COLO829 (cell line): ENCODE results near the gene FAM114A1.
"Not testable (repeated sequence)": the region's sequence is repeated elsewhere in the genome, so short reads cannot be mapped to it uniquely, and the experiment has no call there.

Experiments
- DNase-seq: peaks from one replicate; pipeline ENCODE4 v3.0.0; 2012; ENCODE audit warnings: low spot score

The FAM114A1 gene

DNA sequence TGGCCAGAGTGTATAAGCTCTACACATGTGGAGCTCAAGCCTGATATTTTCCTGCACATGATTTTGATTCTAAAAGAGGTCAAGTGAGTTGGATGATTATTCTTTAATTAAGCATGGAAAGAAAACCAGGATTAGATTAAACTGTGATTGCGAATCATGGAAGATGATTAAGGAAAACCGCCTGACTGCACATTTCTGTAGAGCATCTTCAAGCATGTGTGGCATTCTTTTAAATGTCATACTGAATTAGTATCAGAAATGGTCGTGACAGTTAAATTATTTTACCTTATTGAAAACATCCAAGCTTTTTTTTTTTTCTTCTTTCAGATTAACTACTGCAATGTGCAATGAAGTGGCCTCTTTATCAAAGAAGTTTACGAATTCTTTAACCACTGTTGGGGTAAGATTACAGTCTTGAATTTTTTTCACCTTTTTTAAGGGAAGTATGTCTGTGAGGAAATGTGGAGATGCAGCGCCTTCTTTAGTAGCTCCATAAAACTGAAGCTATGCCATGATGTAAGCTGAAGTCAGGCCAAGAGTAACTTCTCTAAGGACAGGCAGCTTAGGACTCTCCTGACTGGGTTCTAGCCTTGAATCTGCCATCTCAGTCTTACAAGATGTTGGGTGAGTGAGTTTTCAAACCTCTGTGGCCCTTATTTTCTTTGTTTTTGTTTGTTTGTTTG, 67.9 kb downstream of the FAM114A1 start:
- DNase-seq = no peak

DNA sequence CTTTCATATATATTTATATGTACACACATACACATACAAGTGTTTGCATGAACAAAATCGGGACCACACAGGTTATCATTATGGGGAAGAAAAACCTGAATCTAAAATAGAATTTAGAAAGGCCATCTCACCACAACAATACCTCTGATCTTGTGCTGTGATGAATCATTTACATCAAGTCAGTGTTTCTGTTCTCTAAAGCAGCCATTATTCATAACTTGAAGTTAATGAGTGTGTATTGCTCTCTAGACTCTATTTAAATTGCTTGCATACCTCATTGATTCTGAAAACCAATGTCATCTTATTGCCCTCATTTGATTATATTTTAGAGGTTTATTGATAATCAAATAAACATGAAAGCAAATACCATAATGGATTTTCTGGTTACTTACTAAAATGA, 71.6 kb downstream of the FAM114A1 start:
- no peak for DNase-seq

DNA sequence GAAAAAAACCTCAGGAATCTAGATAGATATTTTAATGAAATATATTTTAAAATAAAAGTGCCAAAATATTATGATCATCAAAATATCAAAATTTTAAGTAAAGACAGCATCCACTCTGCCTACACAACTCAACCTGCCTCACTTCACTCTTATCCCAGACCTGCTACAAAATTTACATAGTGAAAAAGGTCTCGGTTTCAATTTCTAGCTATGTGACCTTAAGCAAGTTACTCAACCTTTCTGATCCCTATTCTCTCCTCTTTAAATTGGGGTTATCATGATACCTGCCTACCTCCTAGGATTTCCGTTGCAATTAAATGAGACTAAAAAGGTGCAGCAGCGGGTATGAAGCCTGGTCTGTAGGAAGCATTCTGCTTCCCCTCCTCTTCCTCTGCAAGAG, 72.9 kb downstream of the FAM114A1 start:
- no peak for DNase-seq

DNA sequence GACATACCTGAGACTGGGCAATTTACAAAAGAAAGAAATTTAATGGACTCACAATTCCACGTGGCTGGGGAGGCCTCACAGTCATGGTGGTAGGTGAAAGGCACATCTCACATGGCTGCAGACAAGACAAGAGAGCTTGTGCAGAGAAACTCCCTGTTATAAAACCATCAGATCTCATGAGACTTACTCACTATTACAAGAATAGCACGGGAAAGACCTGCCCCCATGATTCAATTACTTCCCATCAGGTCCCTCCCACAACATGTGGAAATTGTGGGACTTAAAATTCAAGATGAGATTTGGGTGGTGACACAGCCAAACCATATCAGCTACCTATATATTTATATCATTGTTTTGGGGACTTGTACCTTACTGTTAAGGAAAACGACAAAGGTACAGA, 74.3 kb downstream of the FAM114A1 start:
- not testable (repeated sequence) for DNase-seq

DNA sequence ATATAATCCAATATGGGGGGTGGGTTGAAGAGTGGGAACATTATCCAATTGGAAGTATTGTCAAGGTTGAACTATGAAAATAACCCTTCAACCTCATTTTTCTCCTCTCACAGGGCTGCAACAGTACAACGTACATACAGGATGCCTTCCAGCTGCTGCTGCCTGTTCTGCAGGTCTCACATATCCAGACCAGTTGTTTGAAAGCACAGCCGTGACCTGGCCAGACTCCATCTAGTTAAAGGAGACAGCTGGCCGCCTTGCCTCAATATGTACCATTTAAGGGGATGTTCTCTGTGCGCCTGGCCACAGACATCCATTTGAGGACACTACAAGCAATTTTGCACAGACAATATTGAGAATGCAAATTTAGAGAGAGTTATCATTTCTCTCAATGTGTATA, 75.7 kb downstream of the FAM114A1 start:
- DNase-seq = no peak

DNA sequence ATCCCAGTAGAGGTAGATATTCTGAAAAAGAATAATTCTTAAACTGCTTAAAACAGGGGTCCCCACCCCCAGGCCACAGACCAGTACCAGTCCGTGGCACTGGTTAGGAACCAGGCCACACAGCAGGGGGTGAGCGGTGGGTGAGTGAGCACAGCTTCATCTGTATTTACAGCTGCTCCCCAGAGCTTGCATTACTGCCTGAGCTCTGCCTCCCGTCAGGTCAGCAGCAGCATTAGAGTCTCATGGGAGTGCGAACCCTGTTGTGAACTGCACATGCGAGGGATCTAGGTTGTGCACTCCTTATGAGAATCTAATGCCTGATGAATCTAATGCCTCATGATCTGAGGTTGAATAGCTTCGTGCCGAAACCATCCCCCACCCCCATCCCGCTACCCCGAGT, 76.8 kb downstream of the FAM114A1 start:
- no peak for DNase-seq

DNA sequence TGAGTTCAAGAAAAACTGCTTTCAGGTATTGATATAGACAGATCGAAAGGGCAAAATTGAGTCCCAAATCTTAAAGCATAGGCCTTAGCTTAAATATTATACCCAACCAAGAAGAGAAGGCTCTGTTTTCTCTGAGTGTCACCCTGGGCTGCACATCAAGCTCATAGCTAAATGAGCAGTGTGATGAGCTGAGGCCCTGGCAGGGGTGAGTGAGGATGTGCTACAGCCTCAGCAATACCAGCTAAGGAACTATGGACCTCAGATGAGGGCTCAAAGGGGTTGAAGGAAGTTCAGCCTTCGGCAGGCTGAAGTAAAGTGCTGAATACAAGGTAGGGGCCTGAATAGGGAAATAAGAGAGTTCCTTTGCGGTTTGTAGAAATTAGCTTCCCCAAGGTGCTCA, 79.3 kb downstream of the FAM114A1 start:
- no peak for DNase-seq

DNA sequence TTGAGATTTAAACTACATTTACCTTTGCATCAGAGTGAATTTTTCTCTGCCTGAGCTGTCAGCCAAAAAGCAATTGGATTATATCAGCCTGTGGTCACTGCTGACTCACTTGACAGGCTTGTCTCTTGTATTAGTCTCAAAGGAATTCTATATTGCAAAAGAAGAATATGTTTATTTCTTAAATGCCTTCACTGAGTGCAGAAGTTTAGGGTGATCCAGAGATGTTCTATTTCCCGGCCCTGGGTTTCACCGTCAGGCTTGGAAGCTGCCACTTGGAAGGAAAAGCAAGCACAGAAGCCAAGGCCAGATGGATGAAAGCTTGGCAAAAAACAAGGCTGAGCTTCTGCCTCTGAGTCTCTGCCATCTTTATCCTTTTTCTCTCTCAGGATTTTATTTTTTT, 80.9 kb downstream of the FAM114A1 start:
- peak; percentile 1 for DNase-seq

DNA sequence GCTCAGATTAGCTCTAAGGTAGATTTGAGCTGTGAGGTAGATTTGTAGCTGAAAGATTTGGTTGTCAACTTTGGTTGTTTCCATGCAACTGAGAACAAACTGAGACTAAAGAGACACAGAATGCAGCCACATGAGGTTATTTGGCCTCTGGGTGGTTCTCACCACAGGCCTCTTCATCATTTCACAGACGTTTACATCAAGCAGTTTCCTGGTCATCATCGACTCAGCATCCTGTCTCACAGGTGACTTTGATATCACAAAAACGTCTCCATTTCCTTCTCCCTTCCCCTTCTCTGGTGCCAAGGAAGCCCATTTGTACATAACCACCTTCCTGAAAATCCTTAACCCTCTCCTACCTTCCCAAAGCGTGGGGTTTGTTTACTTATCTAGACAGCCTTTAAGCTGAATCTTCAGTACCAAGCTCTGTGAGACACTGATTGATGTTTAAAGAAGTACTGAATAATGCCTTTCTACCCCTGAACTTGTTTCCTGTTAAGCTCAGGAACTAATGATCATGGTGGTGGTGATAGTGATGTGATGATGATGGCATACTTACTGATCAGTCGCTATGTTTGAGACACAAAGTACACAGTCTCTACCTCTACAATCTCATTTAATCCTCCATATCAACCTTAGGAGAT, 81.9 kb downstream of the FAM114A1 start:
- no peak for DNase-seq

DNA sequence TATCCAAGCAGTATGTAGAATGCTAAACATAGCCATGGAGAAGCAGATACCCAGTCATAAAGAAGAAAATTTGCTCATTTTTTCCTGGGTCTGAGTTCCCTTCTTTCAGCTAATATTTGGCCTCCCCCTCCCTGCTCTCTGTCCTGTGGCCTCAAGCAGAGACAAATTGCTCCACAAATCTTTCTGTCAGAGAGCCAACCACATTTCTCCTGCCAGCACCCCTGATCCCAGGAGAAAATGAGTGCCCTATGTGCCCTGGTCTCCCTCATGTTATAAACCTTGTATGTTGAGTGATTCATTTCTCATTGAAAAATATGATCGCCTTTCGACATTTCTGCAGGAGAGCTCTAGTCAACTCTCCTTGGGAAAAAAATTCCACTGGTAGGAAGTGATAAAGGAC, 82.6 kb downstream of the FAM114A1 start:
- DNase-seq = no peak

DNA sequence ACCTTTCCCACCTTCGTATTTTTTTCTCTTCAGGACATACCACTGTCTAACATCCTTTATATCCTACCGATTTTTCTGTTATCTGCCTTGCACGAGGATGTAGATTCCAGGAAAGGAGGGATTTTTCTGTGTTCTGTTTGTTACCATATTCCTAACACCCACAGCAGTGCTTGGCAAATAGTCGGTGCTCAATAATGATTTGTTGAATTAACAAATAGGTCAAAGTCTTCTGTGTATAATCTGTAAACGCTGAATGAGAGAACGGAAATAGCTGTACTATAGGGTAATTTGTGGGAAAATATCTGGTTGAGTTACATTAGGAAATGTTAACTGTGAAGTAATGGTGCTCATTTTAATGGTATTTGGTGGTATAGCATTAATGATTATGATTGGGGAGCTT, 83.1 kb downstream of the FAM114A1 start:
- no peak for DNase-seq

DNA sequence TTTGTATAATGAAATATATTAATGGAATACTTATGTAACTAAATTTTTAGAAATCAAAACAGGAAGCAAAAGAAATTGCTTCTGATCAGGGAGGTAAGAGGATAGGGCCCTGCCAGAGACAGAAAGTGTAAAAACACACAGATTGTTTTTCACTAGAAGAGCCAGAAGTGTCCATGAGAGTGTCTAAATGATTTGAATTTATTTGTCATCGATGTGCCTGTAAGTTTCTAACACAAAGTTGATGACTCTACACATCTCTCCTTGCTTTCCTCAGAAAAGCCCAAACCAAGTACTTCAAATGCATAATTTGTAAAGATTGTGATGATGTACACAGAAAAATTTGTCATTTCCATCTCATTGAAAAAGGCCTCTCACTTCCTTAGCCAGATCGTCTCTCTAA, 84.0 kb downstream of the FAM114A1 start:
- no peak for DNase-seq

DNA sequence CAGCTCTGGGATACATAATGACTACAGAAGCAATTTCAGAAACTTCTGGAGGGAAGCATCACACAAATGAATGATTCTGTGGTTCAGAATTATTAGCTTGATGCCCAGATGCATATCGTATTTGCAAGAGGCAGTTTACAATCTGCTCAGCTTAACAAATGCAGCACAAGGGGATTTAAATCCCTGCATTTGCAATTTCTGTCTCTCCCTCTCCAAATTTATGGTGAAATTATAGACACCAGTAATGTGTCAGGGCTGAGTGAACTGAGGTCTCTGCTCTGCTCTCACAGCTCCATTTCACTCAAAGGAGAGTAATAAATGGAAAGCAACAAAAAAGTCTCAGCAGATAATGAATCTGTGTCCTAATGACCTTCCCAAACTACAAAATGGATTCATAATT, 84.4 kb downstream of the FAM114A1 start:
- no peak for DNase-seq

DNA sequence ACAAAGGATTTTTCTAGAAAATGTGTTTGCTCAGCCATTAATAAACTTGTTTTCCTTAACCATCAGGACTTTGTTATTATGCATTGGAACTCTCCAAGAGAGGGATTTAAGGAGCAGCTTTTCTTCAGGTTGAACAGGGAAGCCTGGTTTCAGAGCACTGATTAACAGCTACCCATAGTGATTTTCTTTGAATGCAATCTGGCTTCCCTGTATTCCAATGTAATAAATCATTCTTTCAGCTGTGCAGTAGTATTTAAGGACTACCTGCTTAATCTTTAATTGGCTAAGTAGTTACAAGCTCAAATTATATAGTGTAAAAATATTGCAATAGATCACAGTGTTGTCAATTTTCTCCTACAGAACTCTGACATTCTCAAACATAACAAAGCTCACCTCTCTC, 87.1 kb downstream of the FAM114A1 start:
- no peak for DNase-seq

DNA sequence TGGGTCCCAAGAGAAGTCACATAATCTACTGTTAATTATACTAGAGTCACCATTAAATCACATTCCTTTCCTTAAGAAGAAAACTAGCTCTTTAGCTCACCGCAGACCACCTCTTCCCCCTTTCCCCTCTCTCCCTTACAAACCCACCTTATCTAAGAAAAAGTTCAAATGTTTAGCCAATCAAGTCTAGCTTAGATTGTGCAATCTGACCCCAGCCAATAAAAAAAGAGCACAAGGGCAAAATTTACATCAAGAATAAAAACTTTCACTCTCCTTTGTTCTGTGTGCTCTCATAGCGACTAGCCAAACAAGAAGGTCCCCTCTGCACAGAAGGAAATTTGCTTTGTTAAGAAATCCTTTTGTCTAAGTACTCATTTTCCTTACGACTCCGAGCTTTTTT, 88.4 kb downstream of the FAM114A1 start:
- DNase-seq = no peak

DNA sequence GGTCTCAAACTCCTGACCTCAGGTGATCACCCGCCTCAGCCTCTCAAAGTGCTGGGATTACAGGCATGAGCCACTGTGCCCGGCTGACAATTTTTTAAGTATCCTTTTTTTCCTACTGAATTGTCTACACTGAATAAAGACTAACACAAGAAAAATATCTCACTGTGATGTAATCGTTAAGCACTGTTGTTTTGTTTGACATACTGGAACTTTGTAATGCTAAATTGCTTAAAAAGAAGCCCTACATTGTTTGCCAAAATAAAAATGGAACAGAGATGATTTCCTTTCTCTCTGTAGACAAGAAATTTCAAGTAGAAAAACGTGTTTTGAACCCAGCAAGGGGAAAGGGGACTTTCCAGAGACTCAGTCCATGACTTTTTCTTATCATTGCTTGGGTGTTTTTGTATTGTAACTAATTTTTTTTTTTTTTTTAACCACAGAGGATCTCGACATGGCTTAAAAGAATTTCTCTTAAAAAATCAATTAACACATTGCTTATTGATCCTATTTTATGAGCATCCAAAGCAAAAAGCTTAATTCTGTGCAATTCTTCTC, 89.7 kb downstream of the FAM114A1 start:
- DNase-seq = no peak

DNA sequence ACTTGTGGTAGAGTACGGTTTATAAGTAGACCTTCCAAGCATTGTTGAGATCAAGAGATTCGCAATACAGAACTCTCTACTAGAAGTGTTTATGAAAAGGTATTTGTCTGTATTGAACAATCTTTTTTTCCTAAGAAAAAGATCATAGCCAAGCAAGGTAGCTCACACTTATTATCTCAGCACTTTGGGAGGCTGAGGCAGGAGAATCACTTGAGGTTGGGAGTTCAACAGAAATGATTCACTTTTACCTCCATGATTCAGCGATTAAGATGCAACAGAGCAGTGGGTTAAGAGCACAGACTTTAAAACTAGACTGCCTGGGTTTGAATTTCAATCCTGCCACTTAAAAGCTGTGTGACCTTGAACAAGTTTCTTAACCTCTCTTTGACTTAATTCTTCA, 90.3 kb downstream of the FAM114A1 start:
- DNase-seq = no peak

DNA sequence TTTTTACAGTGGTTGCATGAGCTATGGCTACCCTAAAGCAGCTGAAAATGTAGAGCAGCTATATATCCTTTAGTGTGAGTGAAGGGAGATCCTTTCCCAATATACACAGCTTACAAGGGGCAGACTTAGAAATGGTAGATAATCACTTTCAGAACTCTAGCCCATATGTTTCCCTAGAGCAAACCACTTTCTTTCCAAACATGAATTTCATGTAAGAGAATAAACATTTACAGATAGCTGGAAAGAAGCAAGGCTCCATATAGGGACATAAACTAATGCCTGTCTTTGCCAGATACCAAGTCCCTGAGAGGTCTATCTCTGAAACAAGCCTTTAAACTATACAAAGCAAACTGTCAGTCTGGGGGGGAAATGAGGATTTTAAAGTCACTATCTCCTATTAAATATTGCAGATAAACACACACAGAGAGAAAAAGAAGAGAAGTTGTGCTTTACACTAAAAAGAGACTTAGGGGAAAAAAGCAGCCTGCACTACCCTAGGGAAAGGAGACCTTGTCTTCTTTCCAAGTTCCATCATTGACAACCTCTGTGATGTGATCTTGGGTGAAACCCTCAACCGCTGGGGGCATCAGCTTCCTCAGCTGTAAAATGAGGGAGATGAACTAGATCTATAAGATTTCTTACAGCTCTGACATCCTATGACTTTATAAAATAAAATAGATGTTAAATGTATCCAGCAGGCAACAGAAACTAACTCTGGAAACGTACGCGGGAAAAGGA, 91.0 kb downstream of the FAM114A1 start:
- DNase-seq = no peak

DNA sequence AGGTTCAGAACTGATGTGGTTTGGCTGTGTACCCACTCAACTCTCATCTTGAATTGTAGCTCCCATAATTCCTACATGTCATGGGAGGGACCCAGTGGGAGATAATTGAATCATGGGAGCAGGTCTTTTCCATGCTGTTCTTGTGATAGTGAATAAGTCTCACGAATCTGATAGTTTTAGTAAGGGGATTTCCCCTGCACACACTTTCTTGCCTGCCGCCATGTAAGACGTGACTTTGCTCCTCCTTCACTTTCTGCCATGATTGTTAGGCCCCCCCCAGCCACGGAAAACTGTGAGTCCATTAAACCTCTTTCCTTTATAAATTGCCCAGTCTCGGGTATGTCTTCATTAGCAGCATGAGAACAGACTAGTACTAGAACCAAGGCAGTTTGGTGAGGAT, 91.6 kb downstream of the FAM114A1 start:
- DNase-seq = not testable (repeated sequence)

DNA sequence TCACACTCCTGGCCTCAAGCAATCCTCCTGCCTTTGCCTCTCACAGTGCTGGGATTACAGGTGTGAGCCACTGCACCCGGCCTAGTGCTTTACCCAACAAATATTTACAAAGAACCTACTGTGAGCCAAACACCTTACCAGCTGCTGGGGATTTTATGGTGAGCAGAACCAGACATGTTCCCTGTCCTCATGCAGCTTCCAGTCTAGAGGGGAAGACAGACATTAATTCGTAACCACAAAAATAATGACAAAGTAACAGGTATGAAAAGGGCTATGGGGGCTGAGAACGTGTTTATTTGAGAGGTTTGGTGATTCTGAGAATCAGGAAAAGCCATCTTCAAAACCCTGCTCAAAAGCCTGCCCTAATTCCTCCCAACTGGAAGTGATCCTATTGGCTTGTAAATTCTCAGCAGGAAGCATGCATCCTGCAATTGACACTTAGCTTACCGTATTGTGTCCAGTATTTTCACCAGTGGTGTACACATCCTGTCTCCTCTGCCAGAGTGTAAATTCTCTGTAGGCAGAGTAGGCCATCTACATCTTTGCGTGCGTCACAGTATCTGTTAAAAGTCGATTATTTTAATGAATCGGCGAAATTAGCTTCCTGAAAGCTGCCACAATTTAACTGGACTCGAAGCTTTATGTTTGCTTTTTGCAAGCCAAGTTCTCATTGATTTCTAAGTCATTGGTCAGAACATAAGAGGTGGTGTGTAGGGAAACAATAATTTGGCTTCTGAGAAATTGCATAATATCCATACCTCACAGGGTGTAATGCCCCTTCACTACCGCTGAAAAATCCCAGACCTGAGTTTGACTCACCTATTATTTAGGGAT, 97.6 kb downstream of the FAM114A1 start:
- no peak for DNase-seq

DNA sequence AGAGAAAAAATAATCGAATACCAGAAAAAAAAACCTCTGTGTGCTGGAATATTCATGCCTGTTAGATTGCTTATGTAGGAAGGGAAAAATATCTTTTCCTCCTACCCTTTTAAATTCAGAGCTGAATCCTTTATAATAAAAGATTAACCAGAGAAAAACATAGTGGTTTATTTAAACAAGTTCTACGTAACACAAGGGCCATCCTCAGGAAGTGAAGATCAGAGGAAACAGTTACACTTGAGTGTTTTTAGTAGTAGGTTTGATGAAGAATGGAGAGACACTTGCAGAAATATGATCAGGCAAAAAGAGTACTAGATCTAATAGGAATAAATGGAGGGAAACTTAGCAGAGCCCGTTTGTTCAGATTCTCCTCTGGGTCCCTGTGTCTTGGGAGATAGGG, 98.3 kb downstream of the FAM114A1 start:
- DNase-seq = no peak
